GM19463 (cell line): ENCODE results near the gene GABARAP.
A peak's percentile ranks its signal among the peaks of the same experiment; 100 is the strongest.

Source experiments
- ATAC-seq: cut with Tn5 transposase; IDR thresholded peaks from one replicate; pipeline ENCODE4 v1.9.1; 2021; ENCODE audit warnings: mild to moderate bottlenecking, moderate library complexity; ENCODE audit not compliant: unreplicated experiment

Gene GABARAP

GRCh38 chr17:7208754-7209460, 33.3 kb downstream of the GABARAP start:
- no peak for ATAC-seq

- ATAC-seq = no peak
These were observed 34.1 kb downstream of the GABARAP start for GRCh38 chr17:7208027-7208571.

GRCh38 chr17:7207120-7208001, 34.9 kb downstream of the GABARAP start:
- ATAC-seq = no peak

GRCh38 chr17:7205561-7205960, 36.7 kb downstream of the GABARAP start:
- no peak for ATAC-seq

GRCh38 chr17:7204828-7205461, 37.3 kb downstream of the GABARAP start:
- ATAC-seq = peak; percentile 90

GRCh38 chr17:7204336-7204735, 37.9 kb downstream of the GABARAP start:
- no peak for ATAC-seq

GRCh38 chr17:7203391-7203790, 38.9 kb downstream of the GABARAP start:
- ATAC-seq = no peak

GRCh38 chr17:7196651-7197401, 45.4 kb downstream of the GABARAP start:
- ATAC-seq = no peak

GRCh38 chr17:7195971-7196370, 46.3 kb downstream of the GABARAP start:
- ATAC-seq = no peak

GRCh38 chr17:7192271-7192937, 49.8 kb downstream of the GABARAP start:
- ATAC-seq = no peak

- ATAC-seq = no peak
These were observed 50.5 kb downstream of the GABARAP start for GRCh38 chr17:7191571-7192270.

GRCh38 chr17:7191069-7191468, 51.2 kb downstream of the GABARAP start:
- no peak for ATAC-seq

- ATAC-seq = no peak
These were observed 51.9 kb downstream of the GABARAP start for GRCh38 chr17:7190276-7190917.
